Activated CD8-positive, alpha-beta memory T cell treated with anti-CD3 and anti-CD28 coated beads, Interleukin-2, amount 50 U/mL, for 48 hours (primary cell): ENCODE measurements around the gene DOK6.

ENCODE experiments used
- DNase-seq: peaks from one replicate; pipeline ENCODE4 v3.0.0-alpha.2; 2020

Gene DOK6

DNA sequence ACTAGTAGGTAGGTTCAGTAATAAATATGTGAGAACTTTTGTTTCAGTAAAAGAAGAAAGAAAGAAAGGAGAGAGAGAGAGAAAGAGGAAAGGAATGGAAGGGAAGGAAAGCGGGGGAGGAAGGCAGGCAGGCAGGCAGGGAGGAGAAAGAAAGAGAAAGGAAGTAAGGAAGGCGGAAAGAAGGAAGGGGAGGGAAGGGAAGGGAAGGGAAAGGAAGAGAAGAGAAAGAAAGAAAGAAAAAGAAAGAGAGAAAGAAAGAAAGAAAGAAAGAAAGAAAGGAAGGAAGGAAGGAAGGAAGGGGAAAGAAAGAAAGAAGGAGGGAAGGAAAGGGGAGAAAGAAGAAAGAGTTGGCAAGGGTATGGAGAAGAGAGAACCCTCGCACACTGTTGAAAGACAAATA is 479.4 kb downstream of the DOK6 start:
- no peak for DNase-seq

DNA sequence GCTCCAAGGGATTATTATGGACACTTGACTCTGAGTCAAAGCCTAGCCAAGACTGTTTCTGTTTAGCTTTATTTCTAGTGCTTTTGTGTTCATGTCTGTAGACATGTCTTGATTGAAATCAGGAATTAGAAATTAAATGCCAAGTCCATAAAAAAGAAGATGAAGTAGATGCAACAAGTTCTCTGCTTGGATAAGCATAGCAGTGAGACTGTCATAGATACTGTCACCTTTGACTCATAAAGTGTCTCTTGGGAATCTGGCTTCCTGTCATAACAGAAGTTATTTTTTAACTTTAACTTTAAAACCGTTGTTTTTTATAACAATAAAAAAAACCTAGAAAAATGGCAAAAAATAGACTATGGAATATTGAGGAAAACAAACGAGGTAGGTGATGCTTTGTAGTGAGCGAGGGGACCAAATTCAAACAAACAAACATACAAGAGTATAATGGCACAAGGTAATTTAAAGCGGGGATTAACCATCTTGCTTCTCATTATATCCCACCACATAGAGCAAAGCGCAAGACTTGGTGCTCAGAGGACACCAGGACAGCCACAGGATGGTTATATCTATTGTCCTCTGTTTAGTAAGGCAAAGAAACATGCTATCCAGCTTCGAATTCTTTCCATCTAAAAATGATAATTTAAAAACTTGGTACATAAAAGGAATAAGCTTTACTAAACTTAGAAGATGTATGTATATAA is 482.4 kb downstream of the DOK6 start:
- no peak for DNase-seq

DNA sequence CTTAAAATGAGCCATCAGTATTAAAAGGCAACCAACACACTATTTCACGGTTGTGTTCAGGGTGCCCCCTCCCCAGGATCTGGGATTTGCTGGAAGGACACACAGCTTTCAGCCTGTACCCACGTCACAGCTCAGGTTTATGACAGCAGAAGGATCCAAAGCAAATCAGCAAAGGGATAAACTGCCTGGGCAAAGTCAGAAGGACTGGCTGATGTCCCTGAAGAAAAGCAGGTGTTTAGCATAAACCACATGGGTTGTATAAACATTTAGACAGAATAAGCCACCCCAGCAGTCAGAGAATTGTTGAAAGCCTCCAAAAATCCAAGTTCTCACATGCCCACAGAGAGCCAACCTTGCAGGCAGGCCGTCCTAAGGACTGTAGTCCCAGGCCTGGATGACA is 483.1 kb downstream of the DOK6 start:
- DNase-seq: no peak

DNA sequence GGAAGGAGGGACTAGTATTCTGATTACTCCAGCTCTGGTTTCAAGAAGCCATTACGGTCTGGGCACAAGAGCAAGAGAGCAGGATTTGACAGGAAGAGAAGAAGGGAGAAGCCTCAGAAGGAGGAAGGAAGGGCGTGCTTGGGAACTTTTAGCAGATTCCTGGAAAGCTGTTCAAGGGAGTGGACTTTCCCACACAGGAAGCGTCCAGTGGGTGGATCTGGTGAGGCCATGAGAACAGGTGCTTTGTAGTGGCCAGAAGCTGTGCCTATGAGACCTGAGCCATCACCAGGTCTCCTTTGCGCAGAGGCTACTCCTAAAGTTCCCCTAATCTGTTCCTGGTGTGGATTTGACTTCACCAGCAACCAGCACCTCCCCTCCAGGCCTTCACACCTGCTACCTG is 484.7 kb downstream of the DOK6 start:
- no peak for DNase-seq

DNA sequence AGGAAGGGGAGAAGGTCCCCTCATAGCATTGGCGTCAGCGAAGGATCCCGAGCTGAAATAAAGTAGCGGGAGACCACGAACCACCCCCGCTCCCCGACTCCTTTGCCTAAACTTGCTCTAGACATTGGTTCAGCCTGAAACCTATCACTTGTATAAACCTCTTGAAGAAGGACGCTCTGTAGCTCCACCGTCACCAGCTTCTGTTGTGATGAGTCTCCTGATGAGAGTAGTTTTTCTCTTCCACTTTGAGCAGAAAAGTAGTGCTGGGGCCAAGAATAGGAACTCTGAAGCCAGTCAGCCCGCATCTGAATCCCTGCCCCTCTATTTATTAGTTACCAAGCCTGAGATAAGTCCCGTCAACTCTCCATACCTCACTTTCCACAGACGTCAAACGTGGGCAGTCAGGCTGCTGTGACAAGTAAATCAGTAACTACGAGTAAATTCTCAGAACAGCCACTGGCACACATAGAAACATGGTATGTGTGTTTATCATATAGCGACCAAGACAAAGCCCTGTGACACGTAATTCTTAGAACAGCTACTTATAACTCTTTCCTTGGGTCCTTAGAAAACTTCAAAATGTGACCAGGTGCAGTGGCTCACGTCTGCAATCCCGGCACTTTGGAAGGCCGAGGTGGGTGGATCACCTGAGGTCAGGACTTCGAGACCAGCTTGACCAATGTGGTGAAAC is 485.3 kb downstream of the DOK6 start:
- DNase-seq: peak; percentile 71

DNA sequence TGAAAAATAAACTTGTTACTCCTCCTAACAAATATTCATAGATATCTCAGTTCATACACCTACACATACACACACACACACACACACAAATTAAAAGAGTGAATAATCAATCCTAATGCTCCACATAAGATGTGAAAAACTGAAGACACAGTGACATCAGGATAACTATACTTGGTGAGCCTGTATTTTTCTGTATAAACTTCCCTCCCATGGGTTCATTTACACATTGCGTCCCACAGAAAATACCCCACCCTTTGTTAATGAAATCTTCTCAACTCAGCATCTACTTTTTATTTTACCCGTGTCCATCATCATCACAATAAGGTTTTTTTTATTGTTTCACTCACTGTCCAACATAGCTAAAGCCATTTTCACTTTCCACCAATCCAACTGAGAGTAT is 486.6 kb downstream of the DOK6 start:
- DNase-seq: no peak

DNA sequence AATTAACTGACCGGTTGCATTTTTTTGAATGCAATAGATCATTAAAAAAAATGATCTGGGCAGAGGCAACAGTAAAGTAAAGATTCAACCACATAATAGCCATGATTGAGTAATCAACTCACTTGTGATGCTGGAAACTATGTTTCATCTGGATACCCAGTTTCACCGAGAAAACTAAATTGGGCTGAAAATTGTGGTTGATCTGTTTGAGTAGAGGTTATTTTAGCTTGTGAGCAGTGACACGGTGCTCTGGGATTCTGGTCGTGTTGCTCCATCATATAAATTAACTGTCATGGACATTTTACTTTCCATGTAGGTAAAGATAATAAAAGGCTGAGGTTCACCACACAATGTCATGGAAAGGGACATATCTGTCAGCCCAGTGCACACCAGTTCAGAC is 488.3 kb downstream of the DOK6 start:
- no peak for DNase-seq

DNA sequence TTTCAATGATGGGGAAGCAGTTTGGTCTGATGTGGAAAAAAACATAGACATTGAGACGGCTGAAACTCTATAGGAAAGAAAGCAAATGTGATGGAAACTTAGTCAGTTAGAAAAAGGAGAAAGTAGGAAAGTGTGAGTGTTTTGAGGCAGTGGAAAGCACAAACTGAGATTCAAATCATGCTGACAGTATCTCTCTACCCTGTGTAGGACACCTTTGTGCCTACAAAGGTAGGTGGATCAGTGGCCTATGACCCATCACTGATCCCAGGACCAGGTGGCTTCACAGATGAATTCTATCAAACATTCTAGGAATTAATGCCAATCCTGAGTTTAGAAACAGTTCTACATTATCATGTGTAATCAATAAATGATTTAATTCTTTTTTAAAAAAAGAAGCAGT is 489.9 kb downstream of the DOK6 start:
- no peak for DNase-seq

DNA sequence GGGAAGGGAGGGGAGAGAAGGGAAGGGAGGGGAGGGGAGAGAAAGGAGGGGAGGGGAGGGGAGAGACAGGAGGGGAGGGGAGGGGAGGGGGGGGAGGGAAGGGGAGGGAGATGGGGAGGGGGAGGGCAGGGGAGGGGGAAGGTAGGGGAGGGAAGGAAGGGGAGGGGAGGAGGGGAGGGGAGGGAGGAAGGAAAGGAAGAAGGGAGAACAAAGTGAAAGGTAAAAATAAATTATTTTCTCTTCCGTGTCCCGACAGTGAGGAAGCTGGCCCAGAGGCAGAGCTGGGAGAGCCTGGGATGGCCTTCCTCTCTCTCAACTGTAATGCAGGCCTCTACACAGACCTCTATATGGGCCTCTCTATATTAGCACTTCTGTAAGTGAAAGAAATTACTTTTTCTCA is 493.8 kb downstream of the DOK6 start:
- no peak for DNase-seq

DNA sequence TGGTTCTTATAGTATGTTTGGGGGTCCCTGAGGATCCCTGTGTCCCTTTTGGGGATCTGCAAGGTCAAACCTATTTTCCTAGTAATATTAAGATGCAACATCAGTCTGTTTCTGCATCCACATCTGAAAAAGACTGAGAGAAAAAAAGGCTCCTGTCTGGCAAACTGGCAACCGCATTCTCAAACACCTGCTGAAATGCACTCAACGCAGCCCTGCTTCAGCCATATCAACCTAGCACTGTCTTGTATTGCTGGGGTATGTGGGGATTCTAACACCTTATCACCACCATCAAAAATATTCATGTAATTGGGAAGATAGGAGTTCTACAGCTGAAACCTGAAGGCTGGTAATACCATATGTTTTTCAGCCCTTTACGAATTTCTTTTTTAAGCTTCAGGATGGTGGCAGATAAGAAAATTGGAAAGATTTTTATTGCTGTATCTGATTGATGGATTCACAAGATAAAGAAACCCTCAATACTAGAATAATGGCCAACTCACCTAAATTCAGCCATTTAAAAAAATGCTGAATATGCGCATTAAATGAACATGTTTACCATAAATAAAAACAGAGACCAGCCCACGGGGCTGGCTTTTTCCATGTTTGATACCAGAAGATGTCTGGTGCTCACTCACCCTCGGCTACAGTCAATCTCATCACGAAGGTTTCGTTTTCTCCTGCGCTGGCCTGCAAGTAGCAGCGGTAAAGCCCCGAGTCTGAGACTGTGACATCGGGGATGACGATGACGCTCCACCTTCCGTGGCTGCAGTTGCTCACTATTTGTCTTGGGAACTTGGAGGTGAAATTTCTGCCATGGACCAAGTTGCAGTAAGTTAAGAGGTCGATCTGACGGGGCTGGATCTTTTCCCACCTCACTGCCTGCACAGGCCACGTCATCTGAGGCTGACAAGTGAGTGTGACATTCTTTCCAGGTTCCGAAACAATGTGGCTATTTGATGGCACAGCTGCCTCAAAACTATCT is 494.7 kb downstream of the DOK6 start:
- no peak for DNase-seq

DNA sequence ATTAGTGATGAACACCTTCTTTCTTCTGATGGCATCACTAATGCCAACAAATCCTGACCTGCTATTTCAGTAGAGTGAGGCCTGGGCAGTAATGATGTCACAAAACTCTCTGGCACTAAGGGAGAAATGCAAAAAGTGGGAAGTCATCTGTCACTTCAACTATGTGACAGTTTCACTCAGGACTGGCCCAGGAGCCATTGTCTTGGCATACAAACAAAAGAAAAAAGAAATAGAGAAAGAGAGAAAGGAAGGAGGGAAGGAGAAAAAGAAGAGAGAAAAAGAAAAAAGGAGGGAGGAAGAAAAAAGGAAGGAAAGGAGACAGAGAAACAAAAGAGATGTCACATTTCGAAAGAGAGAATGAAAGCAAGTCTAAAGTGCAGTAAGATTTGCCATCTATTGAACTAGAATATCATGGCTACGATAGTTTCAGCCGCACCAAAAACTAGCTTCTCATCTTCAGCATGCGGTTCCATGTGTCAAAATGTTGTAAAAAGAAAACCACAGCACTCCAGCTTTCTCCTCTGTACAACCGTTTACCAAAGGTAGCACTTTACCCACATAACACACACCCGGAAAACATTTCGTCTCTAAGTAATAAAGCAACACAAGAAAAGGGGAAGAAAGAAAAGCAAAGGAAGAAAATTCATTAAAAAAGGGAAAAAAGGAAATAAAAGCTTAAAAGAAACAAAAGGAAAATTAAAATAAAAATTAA is 496.9 kb downstream of the DOK6 start:
- DNase-seq: no peak

DNA sequence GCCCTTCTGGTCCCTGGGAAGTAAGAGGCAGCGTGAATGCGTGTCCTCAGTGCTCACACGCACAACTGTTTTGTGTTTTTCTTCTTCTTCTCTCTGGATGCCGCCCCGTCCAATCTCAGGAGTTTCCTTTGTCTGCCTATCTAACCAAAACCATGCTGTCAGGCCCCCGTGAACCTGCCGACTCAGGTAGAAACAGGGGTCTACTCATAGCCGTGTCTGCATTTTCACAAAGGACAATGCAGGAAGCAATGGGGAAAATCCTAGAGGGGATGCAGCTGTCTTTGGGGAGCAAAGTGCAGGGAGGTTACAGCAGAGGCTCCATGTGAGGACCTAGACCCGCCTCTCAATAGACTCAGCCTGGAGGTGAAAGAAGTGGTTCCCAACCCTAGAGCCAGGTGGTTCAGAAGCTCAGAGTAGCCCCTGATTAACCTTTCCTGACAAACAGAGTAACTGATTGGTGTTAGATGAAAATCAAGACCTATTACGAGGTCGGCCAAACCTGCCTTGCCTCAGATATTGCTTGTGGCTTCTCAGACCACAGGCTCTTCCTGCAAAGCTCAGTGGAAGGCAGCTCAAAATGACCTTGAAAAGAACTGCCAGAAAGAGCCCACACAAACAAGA is 497.7 kb downstream of the DOK6 start:
- DNase-seq: peak; percentile 66
